GM06990 (cell line): ENCODE results near the gene MAGI1.

Experiments
- DNase-seq: peaks from one replicate; pipeline ENCODE4 v3.0.0-alpha.2; 2011; ENCODE audit not compliant: insufficient read length; ENCODE audit errors: extremely low read depth
- H3K27me3 ChIP-seq: replicated peaks from 2 replicates; pipeline ENCODE4 v1.6.0; 2011; ENCODE audit warnings: low read length; ENCODE audit not compliant: control insufficient read depth, insufficient read depth
- H3K36me3 ChIP-seq: 2 replicates; pipeline ENCODE4 v1.5.1; 2011; ENCODE audit warnings: low read length; ENCODE audit not compliant: control insufficient read depth, insufficient read depth
- H3K4me3 ChIP-seq: replicated peaks from 2 replicates; pipeline ENCODE4 v1.5.1; 2011; ENCODE audit warnings: low read depth, mild to moderate bottlenecking, control low read depth, low read length
- TF ChIP-seq, protein P1 (sequence below): IDR thresholded peaks from 2 replicates; pipeline ENCODE4 v1.5.1; 2011; ENCODE audit warnings: low read length, control low read depth, mild to moderate bottlenecking, inconsistent platforms; ENCODE audit not compliant: insufficient read depth, poor library complexity, severe bottlenecking

Gene MAGI1

DNA sequence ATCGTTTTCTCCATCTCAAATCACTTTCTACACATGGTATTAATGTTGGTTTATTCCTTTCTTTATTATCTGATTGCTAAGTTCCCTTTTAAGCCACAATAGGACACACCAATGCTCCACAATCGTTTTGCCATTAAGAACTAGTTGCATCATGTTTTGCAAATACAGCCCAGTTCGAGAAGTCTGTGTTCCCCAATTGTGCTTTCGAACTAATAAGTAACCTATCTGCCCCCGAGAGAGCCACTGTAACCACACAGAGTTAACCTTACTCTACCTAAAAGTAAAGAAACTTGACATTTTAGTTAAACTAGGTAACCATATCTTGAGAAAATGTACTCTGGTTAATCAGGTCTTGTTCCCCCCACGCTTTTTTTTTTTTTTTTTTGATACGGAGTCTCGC is 39.1 kb downstream of the MAGI1 start:
- no peak for DNase-seq
- Histone ChIP-seq H3K4me3 (no peak overlapping the region), H3K27me3 (no peaks in the 10 kb centered on the region), H3K36me3 (no peaks in the 10 kb centered on the region)
- TF ChIP-seq, protein P1, sequence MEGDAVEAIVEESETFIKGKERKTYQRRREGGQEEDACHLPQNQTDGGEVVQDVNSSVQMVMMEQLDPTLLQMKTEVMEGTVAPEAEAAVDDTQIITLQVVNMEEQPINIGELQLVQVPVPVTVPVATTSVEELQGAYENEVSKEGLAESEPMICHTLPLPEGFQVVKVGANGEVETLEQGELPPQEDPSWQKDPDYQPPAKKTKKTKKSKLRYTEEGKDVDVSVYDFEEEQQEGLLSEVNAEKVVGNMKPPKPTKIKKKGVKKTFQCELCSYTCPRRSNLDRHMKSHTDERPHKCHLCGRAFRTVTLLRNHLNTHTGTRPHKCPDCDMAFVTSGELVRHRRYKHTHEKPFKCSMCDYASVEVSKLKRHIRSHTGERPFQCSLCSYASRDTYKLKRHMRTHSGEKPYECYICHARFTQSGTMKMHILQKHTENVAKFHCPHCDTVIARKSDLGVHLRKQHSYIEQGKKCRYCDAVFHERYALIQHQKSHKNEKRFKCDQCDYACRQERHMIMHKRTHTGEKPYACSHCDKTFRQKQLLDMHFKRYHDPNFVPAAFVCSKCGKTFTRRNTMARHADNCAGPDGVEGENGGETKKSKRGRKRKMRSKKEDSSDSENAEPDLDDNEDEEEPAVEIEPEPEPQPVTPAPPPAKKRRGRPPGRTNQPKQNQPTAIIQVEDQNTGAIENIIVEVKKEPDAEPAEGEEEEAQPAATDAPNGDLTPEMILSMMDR: no peak

DNA sequence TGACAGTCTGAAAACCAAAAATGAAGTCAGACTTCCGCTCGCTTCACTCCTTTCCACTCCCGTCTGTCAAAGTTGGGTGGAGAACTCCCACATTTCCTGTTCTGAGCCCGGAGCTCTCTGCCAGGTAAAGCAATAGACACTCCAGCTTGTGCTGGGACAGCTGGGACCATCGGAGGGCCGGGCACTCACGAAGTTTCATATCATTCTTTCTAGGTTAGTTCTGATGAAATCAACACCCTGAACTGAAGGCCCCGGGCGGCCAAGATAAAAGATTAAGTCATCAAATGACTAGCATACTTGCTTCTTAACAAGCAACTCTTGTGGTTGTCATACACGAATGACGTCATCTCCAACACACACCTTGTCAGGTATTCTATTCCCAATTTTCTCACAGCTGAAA is 42.1 kb downstream of the MAGI1 start:
- TF ChIP-seq, protein P1: no peak
- Histone ChIP-seq H3K4me3 (no peak overlapping the region), H3K36me3 (no peaks in the 10 kb centered on the region), H3K27me3 (no peaks in the 10 kb centered on the region)
- DNase-seq: no peak

DNA sequence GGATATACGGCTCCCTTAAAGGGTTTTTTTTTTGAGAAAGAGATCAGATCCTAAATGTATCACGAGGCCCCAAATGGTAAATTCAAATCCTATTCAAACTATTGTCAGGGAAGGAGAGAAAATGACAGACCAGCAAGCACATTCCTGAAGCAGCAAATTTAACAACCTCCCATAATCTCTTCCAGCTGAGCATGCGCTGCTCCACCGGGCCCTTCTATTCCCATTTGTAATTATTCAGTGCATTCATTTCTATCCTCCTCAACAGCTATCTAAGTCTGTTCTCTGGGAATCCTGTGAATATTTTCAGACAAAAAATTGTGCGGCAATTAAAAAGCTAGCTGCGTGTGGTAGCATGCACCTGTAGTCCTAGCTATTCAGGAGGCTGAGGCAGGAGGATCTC is 43.2 kb downstream of the MAGI1 start:
- Histone ChIP-seq H3K4me3 (no peak overlapping the region), H3K36me3 (no peaks in the 10 kb centered on the region)

DNA sequence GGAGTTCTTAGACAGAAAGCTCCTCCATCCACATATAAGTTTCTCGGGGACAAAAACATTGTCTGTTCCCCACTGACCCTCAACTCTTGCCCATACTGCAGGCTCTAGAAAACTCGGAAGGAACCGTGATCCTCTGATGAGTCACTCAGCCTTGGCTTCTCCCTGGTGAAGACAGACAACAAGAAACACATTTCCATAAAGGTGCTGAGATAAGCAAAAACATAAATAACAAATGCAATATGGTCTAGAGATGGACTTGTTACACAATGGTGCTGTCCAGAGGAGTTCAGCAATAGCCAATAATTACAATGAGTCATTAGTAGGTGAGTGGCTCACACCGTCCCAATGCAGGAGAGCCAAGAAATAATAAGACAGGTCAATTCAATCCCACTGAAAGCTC is 43.7 kb downstream of the MAGI1 start:
- no peak for DNase-seq
- Histone ChIP-seq H3K27me3 (no peaks in the 10 kb centered on the region), H3K36me3 (no peaks in the 10 kb centered on the region), H3K4me3 (no peak overlapping the region)
- TF ChIP-seq, protein P1: no peak

More for the DNA sequence above, 43.2 kb downstream of the MAGI1 start:
- TF ChIP-seq, protein P1: no peak
- H3K27me3 ChIP-seq: no peaks in the 10 kb centered on the region
- DNase-seq: no peak

DNA sequence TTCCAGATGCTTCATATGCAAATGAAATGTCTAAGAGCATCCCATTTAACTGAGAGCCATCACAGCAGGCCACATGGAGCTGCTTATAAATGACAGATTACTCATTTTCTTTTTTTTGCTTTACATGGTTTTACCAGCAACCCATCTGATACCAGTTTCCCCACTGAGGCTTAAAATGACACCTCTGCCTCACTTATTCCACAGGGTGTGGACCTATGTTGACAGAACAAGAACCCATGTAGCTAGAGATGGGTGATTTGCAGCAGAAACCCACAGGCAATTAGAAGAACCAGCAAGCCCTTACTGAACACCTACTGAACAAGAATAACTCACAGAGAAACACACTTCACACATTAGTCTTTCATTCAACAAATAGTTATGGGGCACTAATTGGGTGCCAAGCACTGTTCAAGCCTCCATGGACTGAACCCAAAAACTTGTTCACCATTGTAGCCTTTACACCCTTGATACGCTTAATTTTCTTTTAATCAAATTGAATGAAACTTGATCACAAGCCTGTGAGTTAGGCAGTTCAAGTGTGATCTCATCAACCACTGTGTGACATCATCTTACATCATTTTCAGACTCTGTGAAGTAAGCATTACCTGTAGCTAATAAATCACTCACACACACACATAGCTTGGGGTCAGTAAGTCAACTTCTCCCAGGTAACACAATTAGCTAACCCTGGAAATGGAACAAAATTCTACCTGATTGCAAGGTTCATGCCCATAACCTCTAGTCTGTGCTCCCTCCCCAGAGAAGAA is 45.4 kb downstream of the MAGI1 start:
- TF ChIP-seq, protein P1: no peak
- DNase-seq: no peak
- Histone ChIP-seq H3K27me3 (no peaks in the 10 kb centered on the region), H3K36me3 (no peaks in the 10 kb centered on the region), H3K4me3 (no peak overlapping the region)
